ENCODE results near the gene UROC1. TPM values are rescaled to one million over a fixed set of nuclear protein-coding genes. Genes with fewer than 3 reads are reported as not detected.

UROC1 gene
- total and polyA plus RNA-seq, 2 experiments from 2014 or later = not detected

GRCh38 chr3:126484148-126484547 lies 33.4 kb downstream of the UROC1 start:
- Histone ChIP-seq H4K20me1 (replicated peaks; ENCODE audit: insufficient read depth) (no peaks in the 10 kb centered on the region), H3K79me2 (replicated peaks; ENCODE audit: insufficient read depth) (no peaks in the 10 kb centered on the region), H3F3A (replicated peaks; ENCODE audit: low read depth) (no peaks in the 10 kb centered on the region), H3K27ac (ENCODE audit: low read depth) (no peak overlapping the region), H3K4me1 (ENCODE audit: insufficient read depth) (peaks cover 17% of the 10 kb centered on the region), H2AFZ (peak overlapping the region; percentile 85), H3K4me2 (0 out of 2 replicates have a peak overlapping the region, but pooled peaks have one; percentile 60), H3K36me3 (ENCODE audit: insufficient read depth) (no peaks in the 10 kb centered on the region), H3K9me2 (ENCODE audit: insufficient read depth) (no peaks in the 10 kb centered on the region), H3K4me3 (no peak overlapping the region), H3K27me3 (ENCODE audit: insufficient read depth) (no peaks in the 10 kb centered on the region)
- Mint-ChIP-seq H3K27ac (peak overlapping the region; percentile 66; the same call in 1 of the 2 replicates), H3K9me3 (no peaks in the 10 kb centered on the region), H3K4me3 (no peak overlapping the region), H3K4me1 (peaks cover 38% of the 10 kb centered on the region), H3K27me3 (ENCODE audit: insufficient read depth, low read depth, poor library complexity) (peaks cover 5% of the 10 kb centered on the region), H3K36me3 (ENCODE audit: low read depth) (no peaks in the 10 kb centered on the region)
- no peak for ATAC-seq
- TF ChIP-seq ETS1 (IDR thresholded peaks at IDR 0.05) (no peak), CREB1 (CRISPR knock-in tag; IDR thresholded peaks at IDR 0.05; ENCODE audit: low read depth) (no peak), EZH2phosphoT487 (IDR thresholded peaks at IDR 0.05; ENCODE audit: unreplicated experiment) (no peak), POLR2AphosphoS5 (IDR thresholded peaks at IDR 0.05; ENCODE audit: low read depth) (no peak), NANOG (IDR thresholded peaks at IDR 0.05; ENCODE audit: borderline replicate concordance) (no peak), JUNB (IDR thresholded peaks at IDR 0.05; ENCODE audit: unreplicated experiment) (no peak), EZH2 (IDR thresholded peaks at IDR 0.05; ENCODE audit: low read depth, unreplicated experiment) (no peak), ZNF462 (CRISPR knock-in tag; IDR thresholded peaks at IDR 0.05) (no peak), REST (IDR thresholded peaks at IDR 0.05; ENCODE audit: unreplicated experiment) (no peak), STAT1 (IDR thresholded peaks at IDR 0.05; ENCODE audit: unreplicated experiment) (no peak), ZNF114 (CRISPR knock-in tag; IDR thresholded peaks at IDR 0.05) (no peak), CTCF (conservative IDR thresholded peaks at IDR 0.05; ENCODE audit: low read depth in 2 of 2) (no peak)
- DNase-seq (ENCODE audit: low spot score) = no peak
